IMR-90 (cell line): ENCODE results near the gene OSGIN1. TPM values are rescaled to one million over a fixed set of nuclear protein-coding genes. Genes with fewer than 3 reads are reported as not detected.

ENCODE experiments used
- ATAC-seq: fragments of 200-7000 bp; cut with Tn5 transposase; 2 replicates; pipeline ENCODE4 v1.9.1; 2020; ENCODE audit warnings: low read depth, mild to moderate bottlenecking, moderate library complexity
- BruUV-seq: library from RNA; stranded (reverse); fragments of 400-500 nt; replicated peaks from 2 replicates; lab custom pipeline; 2021; lab: Mats Ljungman, UMichigan
- CTCF ChIA-PET: fragments of 300-600 bp; formaldehyde crosslinking; extraction: SDS; loops from one replicate; lab custom pipeline; 2021; ENCODE audit warnings: antibody characterized with exemption; lab: Yijun Ruan, JAX
- POLR2A ChIA-PET: fragments of 300-600 bp; sonication (Branson Sonifier 250); formaldehyde crosslinking; loops from one replicate; lab custom pipeline; 2022; ENCODE audit warnings: antibody characterized with exemption; ENCODE audit not compliant: unreplicated experiment; lab: Charles Lee
- DNase-seq: peaks from one replicate; pipeline ENCODE4 v3.0.0; 2013
- H2AFZ ChIP-seq: replicated peaks from 2 replicates; pipeline ENCODE3; 2013; ENCODE audit warnings: low read length, mild to moderate bottlenecking; ENCODE audit not compliant: poor library complexity
- H2AK5ac ChIP-seq: 2 replicates; pipeline ENCODE4 v1.6.1; 2013; ENCODE audit warnings: low read depth, low read length, inconsistent platforms
- H2AK9ac ChIP-seq: replicated peaks from 2 replicates; pipeline ENCODE3; 2013; ENCODE audit warnings: mild to moderate bottlenecking, low read depth, low read length, moderate library complexity; ENCODE audit not compliant: poor library complexity
- H2BK120ac ChIP-seq: 2 replicates; pipeline ENCODE4 v1.6.1; 2013; ENCODE audit warnings: low read depth, low read length, inconsistent platforms
- H2BK15ac ChIP-seq: 3 replicates; pipeline ENCODE4 v1.6.1; 2013; ENCODE audit warnings: low read depth, low read length, inconsistent platforms
- H2BK20ac ChIP-seq: 2 replicates; pipeline ENCODE4 v1.6.1; 2013; ENCODE audit warnings: low read depth, mild to moderate bottlenecking, inconsistent platforms, low read length, moderate library complexity
- H2BK5ac ChIP-seq: 2 replicates; pipeline ENCODE4 v1.6.1; 2013; ENCODE audit warnings: mild to moderate bottlenecking, low read depth, low read length, inconsistent platforms; ENCODE audit not compliant: poor library complexity, severe bottlenecking
- H3K14ac ChIP-seq: replicated peaks from 2 replicates; pipeline ENCODE4 v1.6.1; 2013; ENCODE audit warnings: low read depth, low read length, inconsistent platforms
- H3K18ac ChIP-seq: 2 replicates; pipeline ENCODE4 v1.6.1; 2013; ENCODE audit warnings: low read depth, low read length, control low read depth
- H3K23ac ChIP-seq: 2 replicates; pipeline ENCODE4 v1.6.1; 2013; ENCODE audit warnings: low read depth, low read length, inconsistent platforms
- H3K27ac ChIP-seq: 2 replicates; pipeline ENCODE4 v1.5.1; 2013; ENCODE audit warnings: mild to moderate bottlenecking, control low read depth, low read length; ENCODE audit not compliant: insufficient read depth
- H3K27me3 ChIP-seq: 2 replicates; pipeline ENCODE4 v1.6.1; 2013; ENCODE audit warnings: low read length; ENCODE audit not compliant: control insufficient read depth, insufficient read depth
- H3K36me3 ChIP-seq: 2 replicates; pipeline ENCODE4 v1.6.1; 2013; ENCODE audit warnings: low read length, mixed read lengths; ENCODE audit not compliant: control insufficient read depth, insufficient read depth
- H3K4ac ChIP-seq: 2 replicates; pipeline ENCODE4 v1.6.1; 2013; ENCODE audit warnings: low read depth, low read length, inconsistent platforms
- H3K4me1 ChIP-seq: 2 replicates; pipeline ENCODE4 v1.6.1; 2013; ENCODE audit warnings: low read length, mixed read lengths; ENCODE audit not compliant: control insufficient read depth, insufficient read depth
- H3K4me2 ChIP-seq: 2 replicates; pipeline ENCODE4 v1.6.1; 2013; ENCODE audit warnings: low read depth, mild to moderate bottlenecking, control low read depth, low read length, moderate library complexity
- H3K4me3 ChIP-seq: 2 replicates; pipeline ENCODE4 v1.5.1; 2013; ENCODE audit warnings: low read depth, mild to moderate bottlenecking, control low read depth, low read length, moderate library complexity; ENCODE audit not compliant: insufficient read depth
- H3K56ac ChIP-seq: 2 replicates; pipeline ENCODE4 v1.6.1; 2013; ENCODE audit warnings: low read length, inconsistent platforms; ENCODE audit not compliant: insufficient read depth; ENCODE audit errors: extremely low read depth
- H3K79me1 ChIP-seq, 2 experiments: 2 replicates each; pipeline ENCODE4 v1.6.1; 2013; ENCODE audit warnings: low read length in 2 of 2, inconsistent platforms in 1 of 2, low read depth in 1 of 2
- H3K9ac ChIP-seq: 2 replicates; pipeline ENCODE4 v1.6.1; 2013; ENCODE audit warnings: low read depth, low read length, control low read depth
- H3K9me1 ChIP-seq: 2 replicates; pipeline ENCODE4 v1.6.1; 2013; ENCODE audit warnings: low read length, inconsistent platforms; ENCODE audit not compliant: insufficient read depth
- H3K9me3 ChIP-seq: 2 replicates; pipeline ENCODE4 v1.6.1; 2013; ENCODE audit warnings: low read length; ENCODE audit not compliant: control insufficient read depth, insufficient read depth
- H4K20me1 ChIP-seq: 2 replicates; pipeline ENCODE4 v1.6.1; 2013; ENCODE audit warnings: low read length, inconsistent platforms; ENCODE audit not compliant: insufficient read depth
- H4K5ac ChIP-seq: 2 replicates; pipeline ENCODE4 v1.6.1; 2013; ENCODE audit warnings: mild to moderate bottlenecking, low read depth, low read length, control low read depth
- H4K8ac ChIP-seq, 2 experiments: 2 replicates each; pipeline ENCODE4 v1.6.1; 2013; ENCODE audit warnings: low read depth in 2 of 2, low read length in 2 of 2, control low read depth in 1 of 2, inconsistent platforms in 1 of 2
- H4K91ac ChIP-seq: 2 replicates; pipeline ENCODE4 v1.6.1; 2013; ENCODE audit warnings: low read depth, low read length, inconsistent platforms; ENCODE audit not compliant: insufficient read depth
- MXI1 ChIP-seq: IDR thresholded peaks from 2 replicates; pipeline ENCODE4 v1.6.1; 2012; ENCODE audit warnings: low read depth, mild to moderate bottlenecking, low read length, moderate library complexity, borderline replicate concordance
- POLR2A ChIP-seq: IDR thresholded peaks from 2 replicates; pipeline ENCODE4 v1.6.1; 2012; ENCODE audit warnings: mild to moderate bottlenecking, low read depth, low read length
- WGBS, 2 experiments: methylation state at CpG; one replicate each; pipeline versions ENCODE4 v1.1.5 to v1.1.7; 2013; ENCODE audit warnings: missing lambda C conversion rate in 2 of 2; ENCODE audit not compliant: insufficient read length in 1 of 2; ENCODE audit errors: extremely low coverage in 2 of 2; 5-methylcytosine and 5-hydroxymethylcytosine counted together
- dilution Hi-C: fragments of 300-500 bp; cut with HindIII; formaldehyde crosslinking; loops from one replicate; pipeline ENCODE4 v1.14.3; 2018; ENCODE audit warnings: low sequenced_read_pairs; ENCODE audit not compliant: unreplicated experiment
- in situ Hi-C: fragments of 300-500 bp; cut with MboI; formaldehyde crosslinking; loops from 3 replicates; pipeline ENCODE4 v1.14.3; 2019; ENCODE audit warnings: low sequenced_read_pairs, inconsistent platforms, mixed read lengths
- intact Hi-C: fragments of 100-400 bp; cut with micrococcal nuclease; formaldehyde crosslinking; loops from 2 replicates; pipeline ENCODE4 v1.10.0; 2022
- polyA plus RNA-seq, 3 experiments: library from polyadenylated mRNA; depleted of rRNA; stranded (reverse); fragments of >200 nt; gene quantifications; 2 replicates each; pipeline ENCODE4 v1.2.3, GENCODE V29; 2012; ENCODE audit warnings: low replicate concordance in 1 of 3
- total RNA-seq: library from RNA; depleted of rRNA; stranded (reverse); fragments of >200 nt; gene quantifications from 2 replicates; pipeline ENCODE4 v1.2.3, GENCODE V29; 2012

OSGIN1 gene
- total and polyA plus RNA-seq, 2 of the 4 experiments (the other 2 are of a cell fraction), result 0.90 to 6.4 TPM

GRCh38 chr16:83969771-83970429, 16.9 kb downstream of the OSGIN1 start:
- no TSS peak for BruUV-seq
- in situ Hi-C loops, result loop anchor here (10.0 to 25.0 kb wide), 2 partner anchors 205 to 517 kb away; no protein-coding TSS in a partner anchor
- Histone ChIP-seq H2AK9ac (peak overlapping the region; percentile 42), H3K4me3 (no peak overlapping the region), H3K9me1 (no peaks in the 10 kb centered on the region; the same call in 1 of the 2 replicates), H3K56ac (no peak overlapping the region), H3K9me3 (no peaks in the 10 kb centered on the region), H3K4ac (no peak overlapping the region), H4K8ac (no peak overlapping the region), H2AK5ac (no peak overlapping the region), H2BK15ac (no peak overlapping the region), H2BK20ac (no peak overlapping the region), H2AFZ (no peak overlapping the region), H4K5ac (no peak overlapping the region), H3K36me3 (no peaks in the 10 kb centered on the region; the same call in 1 of the 2 replicates), H3K79me1 (no peaks in the 10 kb centered on the region), H2BK120ac (no peak overlapping the region), H4K20me1 (no peaks in the 10 kb centered on the region; the same call in none of the 2 replicates), H3K4me2 (no peak overlapping the region), H4K91ac (no peak overlapping the region), H3K18ac (no peak overlapping the region), H3K9ac (no peak overlapping the region), H3K4me1 (no peaks in the 10 kb centered on the region), H3K27me3 (peaks cover 34% of the 10 kb centered on the region), H3K14ac (no peak overlapping the region), H2BK5ac (no peak overlapping the region), H3K23ac (no peak overlapping the region), H3K27ac (no peak overlapping the region)
- POLR2A ChIA-PET, result no interaction called here
- CTCF ChIA-PET, result interaction anchor here (1.4 kb wide), 1 partner anchor 93 kb away, joined by 5 read pairs; no protein-coding TSS in a partner anchor
- TF ChIP-seq POLR2A, result no peak
- TF ChIP-seq MXI1, result no peak
- 67% methylated on average over 2 of the region's 18 CpGs; no CpG with 5 or more reads in 1 of the 2 experiments for WGBS, 2 experiments
- ATAC-seq, result no peak
- dilution Hi-C loops, result no loop called here
- intact Hi-C loops, result loop anchor here (2.0 to 5.0 kb wide), 2 partner anchors 55 to 72 kb away; partner anchors contain the start of gene SLC38A8
- no peak for DNase-seq
